Middle frontal gyrus (tissue), 1 donor: ENCODE results near the gene SCIN.

Experiments used
- DNase-seq: peaks from one replicate; pipeline ENCODE4 v3.0.0-alpha.2; 2015; ENCODE audit warnings: low spot score; ENCODE audit errors: extremely low spot score

The SCIN gene

DNA sequence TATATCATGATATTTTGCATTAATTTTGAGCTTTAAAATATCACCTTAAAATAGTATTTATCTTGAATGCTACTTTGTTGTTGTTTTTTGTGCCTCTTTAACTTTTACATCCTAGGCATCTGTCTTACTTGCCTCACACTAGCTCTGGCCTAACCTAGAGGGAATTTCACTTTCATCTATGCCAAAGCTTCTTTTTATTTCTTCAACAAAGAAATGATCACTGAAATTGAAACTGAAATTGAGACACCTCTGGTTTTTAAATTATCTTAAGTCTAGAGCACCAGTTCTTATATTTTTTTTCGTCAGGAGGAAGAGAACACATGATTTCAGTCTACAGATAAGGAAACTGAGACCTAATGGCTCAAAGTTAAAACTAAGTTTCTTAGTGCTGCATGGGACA is 3.5 kb upstream of the SCIN start:
- no peak for DNase-seq

GRCh38 chr7:12569673-12570072 is 847 bp upstream of the SCIN start:
- no peak for DNase-seq

GRCh38 chr7:12570168-12570533 is 369 bp upstream of the SCIN start:
- DNase-seq: no peak

- no peak for DNase-seq
Measured at GRCh38 chr7:12571691-12572090, 1.2 kb downstream of the SCIN start.

DNA sequence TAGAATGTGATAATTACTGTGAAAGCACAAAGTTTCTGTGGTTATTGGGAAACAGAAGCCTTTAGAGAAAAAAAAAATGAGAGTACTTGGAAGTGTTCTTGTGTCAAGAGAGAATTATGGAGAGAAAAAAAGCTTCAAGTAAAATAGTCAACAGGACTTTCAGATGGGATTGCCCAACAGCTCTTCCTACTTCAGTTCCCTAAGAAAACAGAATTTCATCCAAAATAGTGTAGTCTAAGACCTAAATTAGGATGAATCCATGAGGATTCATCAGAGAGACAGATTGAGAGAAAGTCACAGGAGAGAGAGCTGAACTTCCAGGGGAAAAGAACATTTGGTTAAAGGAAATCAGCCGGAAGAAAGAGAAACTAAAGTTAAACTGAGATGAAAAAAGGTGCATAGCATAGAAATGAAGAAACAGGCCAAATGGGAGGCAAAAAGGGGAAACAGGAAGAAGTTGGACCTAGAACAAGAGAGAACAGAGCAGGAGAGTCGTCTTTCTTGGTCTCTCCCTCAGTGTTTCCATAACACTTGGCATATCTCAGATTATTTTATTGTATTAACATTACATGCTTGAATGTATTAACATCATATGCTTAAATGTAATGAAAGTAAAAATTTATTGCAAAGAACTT is 2.5 kb downstream of the SCIN start:
- no peak for DNase-seq

GRCh38 chr7:12573885-12574284 is 3.4 kb downstream of the SCIN start:
- no peak for DNase-seq

DNA sequence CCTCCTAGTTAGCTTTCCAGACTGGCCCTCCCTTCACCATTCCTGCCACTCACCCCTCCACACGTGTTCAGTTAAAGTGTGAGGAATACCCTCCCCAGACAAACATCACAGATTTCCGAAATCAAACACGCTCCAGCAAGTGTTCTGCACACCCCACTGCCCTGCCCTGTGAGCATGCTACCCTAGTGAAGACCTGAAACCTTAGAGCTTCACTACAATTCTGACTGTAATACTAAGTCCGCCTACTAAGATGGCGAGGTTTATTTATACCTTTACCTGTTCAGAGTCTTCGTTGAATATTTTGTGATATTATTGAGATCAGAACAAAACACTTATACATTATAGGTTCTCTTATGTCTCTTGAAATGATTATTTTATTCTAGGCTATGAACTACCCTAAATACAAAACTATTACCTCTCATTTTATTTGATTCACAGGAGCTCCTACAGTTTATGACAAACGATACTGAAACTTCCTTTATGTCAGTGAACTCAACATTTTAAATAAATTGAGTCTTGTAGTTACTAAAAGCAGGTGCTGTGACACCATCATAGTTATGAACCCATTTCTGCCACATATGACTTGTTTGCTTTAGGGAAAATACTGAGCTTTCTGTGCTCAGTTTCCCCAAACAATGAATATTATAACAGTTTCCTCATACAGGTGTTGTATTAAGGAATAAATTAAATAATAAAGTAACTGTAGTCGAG is 8.6 kb downstream of the SCIN start:
- DNase-seq: no peak

DNA sequence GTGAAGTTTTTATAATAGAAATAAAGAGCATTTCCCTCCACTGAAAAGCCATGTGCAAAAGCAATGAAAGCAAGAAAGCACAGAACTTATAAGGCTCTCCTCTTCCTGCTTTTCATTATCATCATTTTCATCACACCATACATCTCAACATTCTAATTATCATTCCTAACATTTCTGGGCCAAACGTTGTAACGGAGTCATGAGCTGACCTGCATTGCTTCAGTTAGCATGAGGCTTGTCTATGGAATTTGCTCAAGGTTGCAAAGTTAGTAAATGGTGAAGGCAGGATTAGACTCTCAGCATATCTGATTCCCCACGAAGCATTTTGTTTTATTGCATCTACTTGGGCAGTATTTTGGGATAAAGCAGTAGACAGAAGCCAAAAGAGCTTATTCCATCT is 11.4 kb downstream of the SCIN start:
- no peak for DNase-seq

DNA sequence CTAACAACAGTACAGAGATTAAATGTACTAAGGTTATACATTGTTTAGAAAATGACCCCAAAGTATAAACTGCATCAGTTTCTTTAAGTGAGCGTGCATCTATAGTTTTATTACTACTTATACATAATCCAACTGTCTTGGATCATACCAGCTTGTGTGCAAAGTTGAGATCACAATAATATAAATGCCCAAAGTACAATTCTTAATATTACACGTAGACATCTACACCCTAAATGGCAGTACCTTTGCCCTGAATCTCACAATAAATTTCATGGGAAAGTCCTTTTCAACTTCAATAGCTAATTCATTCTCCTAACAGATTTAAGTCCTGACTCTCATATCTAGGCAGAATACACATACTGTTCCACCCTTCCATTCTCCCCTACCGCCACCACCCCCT is 11.8 kb downstream of the SCIN start:
- DNase-seq: no peak

GRCh38 chr7:12583176-12583575 is 12.7 kb downstream of the SCIN start:
- DNase-seq: no peak

GRCh38 chr7:12583922-12584321 is 13.4 kb downstream of the SCIN start:
- DNase-seq: no peak

- DNase-seq: no peak
Measured at GRCh38 chr7:12584930-12585329, 14.4 kb downstream of the SCIN start.

DNA sequence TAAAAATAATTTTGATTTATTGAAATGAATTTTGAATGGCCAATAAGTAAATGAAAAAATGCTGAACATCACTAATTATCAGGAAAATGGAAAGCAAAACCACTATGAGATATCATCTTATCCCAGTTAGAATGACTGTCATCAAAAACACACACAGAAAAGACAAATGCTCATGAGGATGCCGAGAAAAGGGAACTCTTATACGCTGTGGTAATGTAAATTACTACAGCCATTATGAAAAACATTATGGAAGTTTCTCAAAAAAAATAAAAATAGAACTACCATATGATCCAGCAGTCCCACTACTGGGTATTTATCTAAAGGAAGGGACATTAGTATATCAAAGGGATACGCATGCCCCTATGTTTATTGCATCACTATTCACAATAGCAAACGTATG is 15.8 kb downstream of the SCIN start:
- no peak for DNase-seq

DNA sequence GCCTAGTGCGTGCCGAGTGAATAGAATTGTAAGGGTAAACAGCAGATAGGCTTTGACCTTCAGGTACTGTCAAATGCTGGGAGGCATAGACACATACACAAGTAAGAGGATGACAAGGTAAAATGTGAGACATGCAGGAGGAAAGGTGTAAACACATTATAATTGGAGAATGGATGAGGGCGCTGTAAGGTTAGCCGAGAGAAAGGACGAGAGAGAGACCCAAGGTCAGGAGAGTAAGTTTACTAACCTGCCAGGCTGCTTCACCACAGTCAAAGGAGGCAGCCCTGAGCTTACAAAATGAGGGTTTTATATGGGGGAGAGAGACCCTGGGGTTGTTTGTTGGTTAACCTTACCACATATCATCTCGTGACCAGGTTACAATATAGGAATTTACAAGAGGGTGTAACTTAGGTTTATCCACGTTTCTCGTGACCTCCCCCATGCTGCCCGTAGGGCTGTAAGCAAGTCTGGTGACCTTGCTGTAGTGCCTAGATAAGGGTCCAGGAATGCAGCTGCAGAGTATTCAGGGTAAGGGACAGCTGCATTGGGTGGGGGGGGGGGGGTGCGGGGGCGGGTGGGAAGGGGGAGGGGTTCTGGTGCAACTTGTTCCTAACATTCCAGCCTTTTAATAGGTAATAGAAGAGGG is 17.9 kb downstream of the SCIN start:
- no peak for DNase-seq

GRCh38 chr7:12590559-12590958 is 20.0 kb downstream of the SCIN start:
- no peak for DNase-seq

- DNase-seq: no peak
Measured at GRCh38 chr7:12594122-12594897, 23.8 kb downstream of the SCIN start.

GRCh38 chr7:12595148-12595547 is 24.6 kb downstream of the SCIN start:
- DNase-seq: no peak

DNA sequence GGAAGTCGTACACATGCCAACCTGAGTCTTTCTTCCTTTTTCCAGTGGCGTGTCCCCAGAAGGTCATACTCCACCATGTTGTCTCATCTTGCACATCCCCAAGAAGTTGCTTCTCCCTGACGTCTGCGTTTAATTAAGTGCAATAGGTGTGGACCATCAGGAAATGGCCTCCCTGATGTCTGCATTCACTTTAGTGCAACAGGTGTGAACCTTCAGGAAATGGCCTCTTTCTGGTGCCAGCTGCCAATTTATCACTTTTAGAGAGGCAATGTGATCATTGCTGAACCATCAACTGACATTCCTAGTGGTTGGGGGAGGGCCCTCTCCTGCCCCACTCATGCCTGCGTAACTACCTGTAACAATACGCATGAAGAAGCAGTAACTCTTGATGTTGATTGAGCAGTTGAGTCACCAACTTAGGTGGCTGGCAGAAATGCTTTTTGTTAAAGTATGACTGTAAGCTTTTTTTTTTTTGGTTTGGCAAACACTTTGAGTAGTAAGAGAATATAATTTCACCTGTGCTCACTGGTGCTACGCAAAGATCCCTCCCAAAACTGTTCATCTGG is 25.8 kb downstream of the SCIN start:
- no peak for DNase-seq

GRCh38 chr7:12601302-12601869 is 30.9 kb downstream of the SCIN start:
- DNase-seq: no peak

GRCh38 chr7:12607134-12607533 is 36.6 kb downstream of the SCIN start:
- no peak for DNase-seq

GRCh38 chr7:12609561-12609960 is 39.0 kb downstream of the SCIN start:
- DNase-seq: no peak
